Brain microvascular endothelial cell (primary cell): ENCODE measurements around the gene RRM2.
"Not testable (repeated sequence)": the region's sequence is repeated elsewhere in the genome, so short reads cannot be mapped to it uniquely, and the experiment has no call there.

Source experiments
- DNase-seq: peaks from one replicate; pipeline ENCODE4 v3.0.0-alpha.2; 2020
- H3K27ac ChIP-seq: fragments of 250-450 bp; sonication (Bioruptor Pico); 2 replicates; pipeline ENCODE4 v1.5.1; 2020; ENCODE audit warnings: mild to moderate bottlenecking, moderate library complexity
- H3K27me3 ChIP-seq: fragments of 250-450 bp; sonication (Bioruptor Pico); replicated peaks from 2 replicates; pipeline ENCODE4 v1.5.1; 2020; ENCODE audit warnings: mild to moderate bottlenecking
- H3K36me3 ChIP-seq: fragments of 250-450 bp; sonication (Bioruptor Pico); replicated peaks from 2 replicates; pipeline ENCODE4 v1.5.1; 2020; ENCODE audit warnings: mild to moderate bottlenecking
- H3K4me3 ChIP-seq: 2 replicates; pipeline ENCODE4 v1.5.1; 2011; ENCODE audit warnings: low read depth, mild to moderate bottlenecking, control low read depth, low read length, moderate library complexity
- CTCF ChIP-seq: IDR thresholded peaks from 2 replicates; pipeline ENCODE4 v1.5.1; 2011; ENCODE audit warnings: low read depth, mild to moderate bottlenecking, moderate library complexity, low read length, control low read depth, inconsistent platforms; ENCODE audit errors: missing control alignments
- in situ Hi-C: cut with HindIII; loops from 2 replicates; pipeline ENCODE4 v1.10.0; 2017; ENCODE audit warnings: low sequenced_read_pairs, low pct_ligation_motif_present

Gene RRM2

GRCh38 chr2:10146366-10147005 is 23.9 kb downstream of the RRM2 start:
- TF ChIP-seq CTCF: no peak
- in situ Hi-C loops: no loop called here

GRCh38 chr2:10147050-10147660 is 24.6 kb downstream of the RRM2 start:
- H3K36me3 ChIP-seq, in situ Hi-C loops, DNase-seq, H3K4me3 ChIP-seq, H3K27me3 ChIP-seq, H3K27ac ChIP-seq: not testable (repeated sequence)

More at GRCh38 chr2:10146366-10147005, 23.9 kb downstream of the RRM2 start:
- Histone ChIP-seq H3K27ac (no peak overlapping the region), H3K4me3 (no peak overlapping the region), H3K36me3 (no peaks in the 10 kb centered on the region), H3K27me3 (no peaks in the 10 kb centered on the region)
- no peak for DNase-seq

GRCh38 chr2:10148268-10148667 is 25.7 kb downstream of the RRM2 start:
- H3K27me3 ChIP-seq: no peaks in the 10 kb centered on the region
- no peak for TF ChIP-seq CTCF
- no peaks in the 10 kb centered on the region for H3K36me3 ChIP-seq
- DNase-seq: no peak
- no peak overlapping the region for H3K4me3 ChIP-seq
- in situ Hi-C loops: no loop called here
- no peak overlapping the region for H3K27ac ChIP-seq

- Histone ChIP-seq H3K4me3 (no peak overlapping the region), H3K27ac (no peak overlapping the region), H3K27me3 (no peaks in the 10 kb centered on the region), H3K36me3 (no peaks in the 10 kb centered on the region)
- no peak for DNase-seq
- TF ChIP-seq CTCF: no peak
- in situ Hi-C loops: no loop called here
Measured at GRCh38 chr2:10149635-10150034, 27.1 kb downstream of the RRM2 start.

GRCh38 chr2:10150436-10150835 is 27.9 kb downstream of the RRM2 start:
- Histone ChIP-seq H3K4me3 (no peak overlapping the region), H3K27ac (no peak overlapping the region), H3K27me3 (no peaks in the 10 kb centered on the region), H3K36me3 (no peaks in the 10 kb centered on the region)
- no peak for DNase-seq
- in situ Hi-C loops: no loop called here
- no peak for TF ChIP-seq CTCF

- no peaks in the 10 kb centered on the region for H3K27me3 ChIP-seq
- no peak for TF ChIP-seq CTCF
- in situ Hi-C loops: no loop called here
- H3K36me3 ChIP-seq: no peaks in the 10 kb centered on the region
- no peak overlapping the region for H3K4me3 ChIP-seq
- H3K27ac ChIP-seq: no peak overlapping the region
- DNase-seq: no peak
Measured at GRCh38 chr2:10151462-10151861, 28.9 kb downstream of the RRM2 start.
